Measurements from ENCODE around the gene TBCE. TPM values are rescaled to one million over a fixed set of nuclear protein-coding genes. Genes with fewer than 3 reads are reported as not detected.

Gene TBCE
- total RNA-seq, 4 donors from 2014 or later = 12.0 to 35.8 (median 17.0) TPM

- intact Hi-C loops (cut with DNase I; ENCODE audit: low total_unique reads) = no loop called here
- TF ChIP-seq POLR2A (IDR thresholded peaks at IDR 0.05) = no peak
- TF ChIP-seq CTCF (IDR thresholded peaks at IDR 0.05) = no peak
- DNase-seq (ENCODE audit: low spot score in 2 of 2) = no peak
- no peak overlapping the region for H3K4me3 ChIP-seq (ENCODE audit: low read depth, poor library complexity, severe bottlenecking)
- WGBS, 2 donors = 82 to 88% methylated on average over 9 of the region's 9 CpGs
Measured at GRCh38 chr1:235442788-235443429, 75.7 kb downstream of the TBCE start.

GRCh38 chr1:235448616-235449015 lies 81.4 kb downstream of the TBCE start:
- TF ChIP-seq CTCF (IDR thresholded peaks at IDR 0.05) = no peak
- no peak for TF ChIP-seq POLR2A (IDR thresholded peaks at IDR 0.05)
- intact Hi-C loops (cut with DNase I; ENCODE audit: low total_unique reads) = no loop called here
- WGBS, 2 donors = 75 to 78% methylated on average over 7 of the region's 7 CpGs
- no peak overlapping the region for H3K4me3 ChIP-seq (ENCODE audit: low read depth, poor library complexity, severe bottlenecking)
- no peak for DNase-seq (ENCODE audit: low spot score in 2 of 2)

- TF ChIP-seq CTCF (IDR thresholded peaks at IDR 0.05) = no peak
- no peak for TF ChIP-seq POLR2A (IDR thresholded peaks at IDR 0.05)
- no peak for DNase-seq (ENCODE audit: low spot score in 2 of 2)
- intact Hi-C loops (cut with DNase I; ENCODE audit: low total_unique reads) = no loop called here
- WGBS, 2 donors = 78 to 89% methylated on average over 5 of the region's 5 CpGs
- H3K4me3 ChIP-seq (ENCODE audit: low read depth, poor library complexity, severe bottlenecking) = no peak overlapping the region
Measured at GRCh38 chr1:235450433-235450832, 83.2 kb downstream of the TBCE start.

GRCh38 chr1:235450886-235451483 lies 83.8 kb downstream of the TBCE start:
- 62 to 79% methylated on average over 2 of the region's 2 CpGs for WGBS, 2 donors
- intact Hi-C loops (cut with DNase I; ENCODE audit: low total_unique reads) = no loop called here
- TF ChIP-seq POLR2A (IDR thresholded peaks at IDR 0.05) (no peak), CTCF (IDR thresholded peaks at IDR 0.05) (no peak)
- H3K4me3 ChIP-seq (ENCODE audit: low read depth, poor library complexity, severe bottlenecking) = no peak overlapping the region
- DNase-seq (ENCODE audit: low spot score in 2 of 2) = no peak

- H3K4me3 ChIP-seq (ENCODE audit: low read depth, poor library complexity, severe bottlenecking) = no peak overlapping the region
- intact Hi-C loops (cut with DNase I; ENCODE audit: low total_unique reads) = no loop called here
- TF ChIP-seq CTCF (IDR thresholded peaks at IDR 0.05) (no peak), POLR2A (IDR thresholded peaks at IDR 0.05) (no peak)
- WGBS, 2 donors = 95 to 96% methylated on average over 8 of the region's 8 CpGs
- no peak for DNase-seq (ENCODE audit: low spot score in 2 of 2)
Measured at GRCh38 chr1:235454021-235454420, 86.8 kb downstream of the TBCE start.

- TF ChIP-seq CTCF (IDR thresholded peaks at IDR 0.05) = no peak
- no peak for TF ChIP-seq POLR2A (IDR thresholded peaks at IDR 0.05)
- intact Hi-C loops (cut with DNase I; ENCODE audit: low total_unique reads) = no loop called here
- H3K4me3 ChIP-seq (ENCODE audit: low read depth, poor library complexity, severe bottlenecking) = no peak overlapping the region
- no peak for DNase-seq (ENCODE audit: low spot score in 2 of 2)
- WGBS, 2 donors = 74 to 80% methylated on average over 2 of the region's 2 CpGs
Measured at GRCh38 chr1:235455097-235455496, 87.9 kb downstream of the TBCE start.

Measured in lower leg skin (tissue), 4 donors.